SU-DHL-6 (cell line): ENCODE results near the gene KLF2.

Experiments used
- H2AFZ ChIP-seq: fragments of 200-600 bp; sonication (generic); 2 replicates; pipeline ENCODE4 v1.6.1; 2014; ENCODE audit warnings: low read depth, mild to moderate bottlenecking, moderate library complexity, mixed read lengths, antibody characterized with exemption, low read length; ENCODE audit not compliant: severe bottlenecking
- H3F3A ChIP-seq: fragments of 200-600 bp; shearing (Covaris generic); 2 replicates; pipeline ENCODE4 v1.6.0; 2016; ENCODE audit warnings: antibody characterized with exemption, mild to moderate bottlenecking; ENCODE audit not compliant: insufficient read depth
- H3K27ac ChIP-seq: fragments of 200-600 bp; sonication (generic); 2 replicates; pipeline ENCODE4 v1.5.1; 2016; ENCODE audit warnings: low read depth, mild to moderate bottlenecking, low read length, moderate library complexity, mixed read lengths
- H3K27me3 ChIP-seq: fragments of 200-600 bp; sonication (generic), shearing (Covaris generic); 2 replicates; pipeline ENCODE4 v1.6.0; 2014; ENCODE audit warnings: mild to moderate bottlenecking, low read length
- H3K36me3 ChIP-seq: fragments of 200-600 bp; sonication (generic); 2 replicates; pipeline ENCODE4 v1.6.1; 2014; ENCODE audit warnings: mild to moderate bottlenecking, low read length, mixed read lengths
- H3K4me2 ChIP-seq: fragments of 300-600, 200-600 bp; shearing (Covaris generic), sonication (generic); 2 replicates; pipeline ENCODE4 v1.6.0; 2014; ENCODE audit warnings: low read length, low read depth, mild to moderate bottlenecking; ENCODE audit not compliant: poor library complexity, severe bottlenecking
- H3K4me3 ChIP-seq: fragments of 200-600 bp; sonication (generic); 2 replicates; pipeline ENCODE4 v1.5.1; 2014; ENCODE audit warnings: antibody characterized with exemption, low read length, mild to moderate bottlenecking, mixed read lengths; ENCODE audit not compliant: insufficient read depth, poor library complexity, severe bottlenecking
- H3K79me2 ChIP-seq: fragments of 200-600 bp; sonication (generic); 2 replicates; pipeline ENCODE4 v1.6.1; 2014; ENCODE audit warnings: mild to moderate bottlenecking, low read length, moderate library complexity; ENCODE audit not compliant: insufficient read depth
- H3K9ac ChIP-seq: fragments of 200-600 bp; sonication (generic); 2 replicates; pipeline ENCODE4 v1.7.0; 2014; ENCODE audit warnings: mild to moderate bottlenecking, low read length
- H3K9me2 ChIP-seq: fragments of 200-600 bp; sonication (generic); replicated peaks from 2 replicates; pipeline ENCODE4 v1.6.1; 2014; ENCODE audit warnings: low read length; ENCODE audit not compliant: insufficient read depth
- H3K9me3 ChIP-seq: fragments of 200-600 bp; sonication (generic); 2 replicates; pipeline ENCODE4 v1.6.1; 2014; ENCODE audit warnings: low read length, mixed read lengths; ENCODE audit not compliant: insufficient read depth
- H4K20me1 ChIP-seq: fragments of 200-600 bp; sonication (generic); 2 replicates; pipeline ENCODE4 v1.6.1; 2014; ENCODE audit warnings: low read depth, mild to moderate bottlenecking, antibody characterized with exemption, low read length, moderate library complexity, mixed read lengths
- CTCF ChIP-seq: fragments of 200-600 bp; sonication (generic); IDR thresholded peaks from one replicate; pipeline ENCODE4 v1.5.1; 2017; ENCODE audit warnings: antibody characterized with exemption, mild to moderate bottlenecking, low read length, moderate library complexity; ENCODE audit not compliant: insufficient read depth, poor library complexity, severe bottlenecking
- EZH2phosphoT487 ChIP-seq: fragments of 200-600 bp; sonication (generic), shearing (Covaris generic); conservative IDR thresholded peaks from 2 replicates; pipeline ENCODE4 v1.6.1; 2018; ENCODE audit warnings: mild to moderate bottlenecking, antibody characterized with exemption, low read length, moderate library complexity, mixed read lengths

KLF2 gene

GRCh38 chr19:16360738-16361137 is 36.1 kb downstream of the KLF2 start:
- no peak overlapping the region for H3K9ac ChIP-seq
- no peaks in the 10 kb centered on the region; the same call in 1 of the 2 replicates for H4K20me1 ChIP-seq
- H3K27ac ChIP-seq = no peak overlapping the region
- H2AFZ ChIP-seq = no peak overlapping the region
- H3K79me2 ChIP-seq = no peaks in the 10 kb centered on the region; the same call in 1 of the 2 replicates
- H3K4me3 ChIP-seq = no peak overlapping the region
- H3K36me3 ChIP-seq = no peaks in the 10 kb centered on the region; the same call in 1 of the 2 replicates
- H3K9me2 ChIP-seq = no peaks in the 10 kb centered on the region
- H3K4me2 ChIP-seq = no peak overlapping the region
- no peaks in the 10 kb centered on the region for H3K9me3 ChIP-seq
- no peaks in the 10 kb centered on the region for H3K27me3 ChIP-seq
- no peak for TF ChIP-seq CTCF
- no peak for TF ChIP-seq EZH2phosphoT487
- H3F3A ChIP-seq = peaks cover 5% of the 10 kb centered on the region; the same call in 1 of the 2 replicates

- Histone ChIP-seq H3K9me3 (no peaks in the 10 kb centered on the region), H3K27me3 (no peaks in the 10 kb centered on the region), H3K36me3 (no peaks in the 10 kb centered on the region; the same call in 1 of the 2 replicates), H3K9ac (no peak overlapping the region), H3F3A (peaks cover 5% of the 10 kb centered on the region; the same call in 1 of the 2 replicates), H3K4me3 (no peak overlapping the region), H4K20me1 (no peaks in the 10 kb centered on the region; the same call in 1 of the 2 replicates), H3K79me2 (no peaks in the 10 kb centered on the region; the same call in 1 of the 2 replicates), H3K4me2 (no peak overlapping the region), H2AFZ (no peak overlapping the region), H3K9me2 (no peaks in the 10 kb centered on the region), H3K27ac (no peak overlapping the region)
- TF ChIP-seq EZH2phosphoT487 = no peak
These were observed 36.6 kb downstream of the KLF2 start for GRCh38 chr19:16361254-16361653.

GRCh38 chr19:16361926-16362325 is 37.3 kb downstream of the KLF2 start:
- peaks cover 8% of the 10 kb centered on the region for H3F3A ChIP-seq
- H3K36me3 ChIP-seq = no peaks in the 10 kb centered on the region; the same call in 1 of the 2 replicates
- H3K79me2 ChIP-seq = no peaks in the 10 kb centered on the region; the same call in 1 of the 2 replicates
- no peak overlapping the region for H3K4me2 ChIP-seq
- H3K9me3 ChIP-seq = no peaks in the 10 kb centered on the region
- H3K4me3 ChIP-seq = no peak overlapping the region
- H2AFZ ChIP-seq = no peak overlapping the region
- H3K27me3 ChIP-seq = no peaks in the 10 kb centered on the region
- no peaks in the 10 kb centered on the region; the same call in 1 of the 2 replicates for H4K20me1 ChIP-seq
- TF ChIP-seq EZH2phosphoT487 = no peak
- TF ChIP-seq CTCF = no peak
- no peak overlapping the region for H3K9ac ChIP-seq
- no peak overlapping the region for H3K27ac ChIP-seq
- no peaks in the 10 kb centered on the region for H3K9me2 ChIP-seq

GRCh38 chr19:16363133-16363851 is 38.7 kb downstream of the KLF2 start:
- Histone ChIP-seq H2AFZ (no peak overlapping the region), H3K27ac (no peak overlapping the region), H3K36me3 (no peaks in the 10 kb centered on the region; the same call in 1 of the 2 replicates), H3K79me2 (no peaks in the 10 kb centered on the region; the same call in 1 of the 2 replicates), H3K4me2 (no peak overlapping the region), H3K9ac (no peak overlapping the region), H3K4me3 (no peak overlapping the region), H3F3A (peaks cover 15% of the 10 kb centered on the region), H4K20me1 (peaks cover 8% of the 10 kb centered on the region; the same call in 1 of the 2 replicates), H3K27me3 (no peaks in the 10 kb centered on the region), H3K9me2 (no peaks in the 10 kb centered on the region), H3K9me3 (no peaks in the 10 kb centered on the region)
- TF ChIP-seq CTCF (no peak), EZH2phosphoT487 (no peak)
